ENCODE data around the gene TBX21.

Gene TBX21

DNA sequence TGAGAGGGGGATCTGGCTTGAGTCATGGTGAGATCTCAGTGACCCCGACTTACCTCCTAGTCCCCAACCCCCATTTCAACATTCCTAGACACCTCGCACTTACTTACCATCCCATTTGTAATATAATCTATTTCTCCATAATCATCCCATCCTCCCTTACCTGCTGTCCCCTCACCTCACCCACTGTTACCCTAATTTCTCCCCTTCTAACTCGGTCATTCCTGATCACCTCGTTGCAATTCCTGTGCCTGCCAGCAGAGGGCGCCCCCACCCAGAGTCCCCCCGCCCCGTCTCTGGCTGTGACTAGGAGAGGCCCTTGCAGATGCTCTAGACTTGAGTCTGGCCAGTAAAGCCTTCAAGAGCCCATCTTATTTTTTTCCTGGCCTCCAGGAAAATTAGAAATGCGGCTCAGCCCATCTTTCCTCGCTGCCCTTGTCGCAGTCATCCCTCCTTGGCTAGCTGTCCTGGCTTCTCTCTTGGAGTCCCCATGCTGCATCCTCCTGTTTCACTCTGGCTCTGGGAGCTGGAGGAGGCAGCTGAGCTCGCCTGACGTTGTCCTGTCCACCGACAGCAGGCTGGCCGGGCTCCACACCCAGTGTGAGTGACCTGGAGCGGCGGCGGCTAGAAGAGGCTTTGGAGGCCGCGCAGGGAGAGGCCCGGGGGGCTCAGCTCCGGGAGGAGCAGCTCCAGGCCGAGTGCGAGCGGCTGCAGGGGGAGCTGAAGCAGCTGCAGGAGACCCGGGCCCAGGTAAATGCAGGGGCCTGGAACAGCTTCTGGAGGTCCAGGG, 34.1 kb upstream of the TBX21 start:
- DNase-seq: no peak

DNA sequence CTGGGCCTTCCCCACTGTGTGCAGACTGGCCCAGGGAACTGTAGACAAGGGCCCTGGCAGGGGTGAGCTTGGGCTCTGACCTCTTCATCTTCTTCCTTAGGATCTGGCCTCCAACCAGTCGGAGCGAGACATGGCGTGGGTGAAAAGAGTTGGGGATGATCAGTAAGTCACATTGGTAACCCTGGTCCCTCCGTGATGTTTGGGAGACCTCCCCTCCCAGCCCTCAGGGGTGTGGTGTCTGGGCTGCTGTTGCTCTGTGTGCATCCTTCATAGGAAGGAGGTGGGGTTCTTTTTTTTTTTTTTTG, 33.5 kb upstream of the TBX21 start:
- no peak for DNase-seq

DNA sequence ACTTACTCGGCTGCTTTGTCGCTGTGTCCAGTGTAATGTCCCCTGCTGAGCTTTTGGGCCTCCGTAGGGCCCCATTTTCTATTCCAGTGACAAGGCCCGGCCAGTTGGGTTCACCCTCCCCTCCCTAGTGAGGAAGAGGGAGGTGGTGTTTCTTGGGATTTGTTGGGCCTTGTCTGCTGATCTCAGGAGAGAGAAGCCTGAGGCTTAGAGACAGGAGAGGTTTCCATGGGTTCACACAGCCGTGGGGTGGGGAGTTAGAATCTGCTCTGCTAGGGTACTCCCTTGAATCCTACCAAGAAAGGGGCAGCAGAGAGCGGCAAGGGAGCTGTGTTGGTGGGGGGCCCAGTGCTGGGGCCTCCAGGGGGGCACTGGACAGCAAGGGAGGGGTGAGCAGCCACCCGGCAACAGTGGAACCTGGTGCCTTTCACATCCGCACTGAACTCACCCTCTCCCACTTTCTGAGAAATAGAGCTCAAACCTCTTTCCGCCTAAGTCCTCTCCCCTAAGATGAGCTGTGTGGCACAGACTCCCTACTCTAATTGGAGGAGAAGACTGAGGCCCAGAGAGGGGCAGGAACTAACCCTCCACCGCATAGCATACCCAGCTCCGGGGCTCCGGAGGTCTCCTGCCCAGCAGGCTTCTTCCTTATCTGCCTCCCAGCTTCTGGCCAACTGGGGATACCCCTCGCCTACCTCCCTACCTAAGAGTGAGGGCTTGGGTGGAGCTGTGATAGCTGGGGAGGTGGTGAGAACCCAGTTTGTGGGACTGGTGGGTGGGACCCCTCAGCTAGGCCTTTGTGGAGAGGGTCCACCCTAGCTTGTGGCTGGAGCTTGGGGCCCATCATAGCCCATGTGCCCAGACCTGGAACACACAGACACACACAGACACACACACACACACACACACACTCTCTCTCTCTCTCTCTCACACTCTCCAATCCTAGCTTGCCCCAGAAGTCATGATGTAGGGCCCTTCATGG, 32.3 kb upstream of the TBX21 start:
- DNase-seq: no peak

DNA sequence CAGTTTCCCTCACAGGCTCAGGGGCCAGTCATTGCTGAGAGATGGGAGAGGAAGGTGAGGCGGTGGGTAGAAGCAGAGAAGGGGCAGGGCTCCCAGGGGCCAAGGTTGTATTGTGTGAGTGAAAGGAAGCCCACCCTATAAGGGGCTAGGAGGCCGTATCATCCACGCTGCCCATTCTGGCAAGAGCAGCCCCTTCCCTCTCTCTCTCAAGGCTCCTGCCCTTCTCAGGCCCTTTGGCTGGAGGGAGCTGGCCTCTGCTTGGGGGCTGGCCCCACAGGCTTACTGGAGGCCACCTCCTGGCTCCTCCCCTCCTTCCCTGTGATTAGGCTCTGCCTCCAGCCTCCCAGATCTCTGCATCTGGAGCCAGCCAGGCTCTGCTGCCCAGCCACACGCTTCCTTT, 31.4 kb upstream of the TBX21 start:
- DNase-seq: no peak

DNA sequence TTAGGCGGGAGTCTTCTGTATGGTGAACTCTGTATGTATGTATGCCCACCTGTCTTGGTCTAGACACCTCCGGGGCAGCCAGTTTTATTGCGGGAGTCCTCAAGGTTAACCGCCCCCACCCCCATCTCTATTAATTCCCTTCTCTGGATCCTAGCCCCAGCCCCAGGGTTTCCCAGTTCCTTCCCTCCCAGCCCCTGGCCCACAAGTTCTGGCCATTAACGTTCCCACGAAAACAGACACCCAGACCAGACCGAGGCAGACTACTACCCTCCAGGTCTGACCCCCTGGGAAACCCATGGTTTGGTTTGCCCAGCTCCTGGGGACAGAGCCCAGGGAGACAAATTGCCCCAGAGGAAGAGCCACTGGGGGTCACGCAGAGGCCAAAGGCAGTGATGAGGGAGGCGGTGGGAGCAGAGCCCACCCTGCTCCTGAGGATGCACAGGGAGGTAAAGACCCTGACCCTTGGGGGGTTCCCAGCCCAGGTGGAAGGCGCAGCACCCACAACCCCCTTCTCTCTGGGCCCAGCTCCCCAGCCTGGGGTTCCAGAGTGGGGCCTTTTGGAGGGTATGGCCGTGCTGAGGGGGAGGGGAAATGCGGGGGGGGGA, 30.5 kb upstream of the TBX21 start:
- DNase-seq: no peak

DNA sequence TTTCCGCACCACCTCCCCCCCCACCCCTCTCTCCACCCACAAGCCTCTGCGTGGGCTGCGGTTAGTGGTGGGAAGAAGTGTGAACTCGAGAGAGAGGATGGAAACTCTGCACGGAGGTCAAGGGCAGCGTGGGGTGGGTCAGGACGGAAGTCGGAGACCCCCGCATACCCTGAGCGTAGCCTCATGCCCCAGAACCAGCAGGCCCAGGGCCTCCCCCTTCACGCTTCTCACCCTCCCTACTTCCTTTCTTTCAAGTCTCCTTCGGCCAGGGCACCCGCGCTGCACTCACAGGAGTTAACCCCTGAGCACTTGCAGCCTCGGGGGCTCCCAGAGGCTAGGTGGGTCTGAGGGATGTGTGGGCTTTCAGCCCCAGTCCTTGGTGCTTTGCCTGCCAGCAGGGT, 29.8 kb upstream of the TBX21 start:
- DNase-seq: no peak

DNA sequence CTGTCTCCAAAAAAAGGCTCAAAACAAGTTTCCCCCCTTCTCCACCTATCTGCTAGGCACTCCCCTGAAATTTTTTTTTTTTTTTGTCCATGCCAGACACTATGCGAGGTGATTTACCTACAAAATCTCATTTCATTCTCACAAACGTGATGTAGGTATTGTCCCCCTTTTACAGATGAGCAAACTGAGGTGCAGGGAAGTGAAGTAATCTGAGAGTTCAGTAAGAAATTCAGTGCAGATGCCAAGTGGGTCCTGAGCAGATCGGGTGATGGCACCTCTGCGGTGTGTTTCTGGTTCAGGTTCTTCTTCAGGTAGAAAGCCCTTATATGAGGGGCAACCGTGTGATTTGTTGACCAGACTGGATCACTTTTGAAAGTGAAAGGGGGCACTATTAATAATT, 29.4 kb upstream of the TBX21 start:
- no peak for DNase-seq

DNA sequence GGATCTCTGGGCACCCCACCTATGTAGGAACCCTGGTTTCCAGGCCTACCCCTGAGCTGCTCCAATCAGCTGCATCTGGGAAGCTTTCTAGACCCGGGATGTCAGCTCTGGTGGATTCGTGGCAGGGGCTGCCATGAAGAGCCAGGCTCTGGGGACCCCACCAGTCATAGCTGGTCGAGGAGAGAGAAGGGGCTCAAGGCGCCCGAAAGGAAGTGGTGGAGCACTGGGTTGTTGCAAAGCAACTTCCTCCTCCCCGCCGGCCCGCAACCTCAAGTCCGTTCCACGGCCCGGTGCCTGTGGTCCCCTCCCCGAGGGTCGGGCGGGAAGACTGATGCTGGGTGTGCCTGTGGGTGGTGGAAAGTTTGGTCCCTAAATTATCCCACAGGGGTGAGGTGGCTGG, 28.9 kb upstream of the TBX21 start:
- no peak for DNase-seq

DNA sequence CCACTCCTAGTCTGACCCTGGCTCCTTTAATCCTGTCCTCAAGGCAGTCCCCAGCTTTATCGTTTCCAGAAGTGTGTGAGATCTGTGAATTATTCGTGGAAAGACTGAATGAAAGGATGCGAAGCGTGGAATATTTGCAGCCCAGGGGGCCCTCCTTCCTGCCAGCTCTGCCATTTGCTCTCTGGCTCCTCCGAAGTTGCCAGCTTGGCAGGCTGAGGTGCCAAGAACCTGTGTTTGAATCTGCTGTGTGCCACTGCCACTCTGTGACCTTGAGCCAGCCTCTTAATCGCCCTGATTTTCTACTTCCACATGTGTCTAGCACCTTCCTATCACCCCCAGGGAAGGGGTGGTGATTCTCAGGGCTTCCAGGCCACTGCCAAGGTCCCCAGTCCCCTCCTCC, 28.3 kb upstream of the TBX21 start:
- DNase-seq: no peak

DNA sequence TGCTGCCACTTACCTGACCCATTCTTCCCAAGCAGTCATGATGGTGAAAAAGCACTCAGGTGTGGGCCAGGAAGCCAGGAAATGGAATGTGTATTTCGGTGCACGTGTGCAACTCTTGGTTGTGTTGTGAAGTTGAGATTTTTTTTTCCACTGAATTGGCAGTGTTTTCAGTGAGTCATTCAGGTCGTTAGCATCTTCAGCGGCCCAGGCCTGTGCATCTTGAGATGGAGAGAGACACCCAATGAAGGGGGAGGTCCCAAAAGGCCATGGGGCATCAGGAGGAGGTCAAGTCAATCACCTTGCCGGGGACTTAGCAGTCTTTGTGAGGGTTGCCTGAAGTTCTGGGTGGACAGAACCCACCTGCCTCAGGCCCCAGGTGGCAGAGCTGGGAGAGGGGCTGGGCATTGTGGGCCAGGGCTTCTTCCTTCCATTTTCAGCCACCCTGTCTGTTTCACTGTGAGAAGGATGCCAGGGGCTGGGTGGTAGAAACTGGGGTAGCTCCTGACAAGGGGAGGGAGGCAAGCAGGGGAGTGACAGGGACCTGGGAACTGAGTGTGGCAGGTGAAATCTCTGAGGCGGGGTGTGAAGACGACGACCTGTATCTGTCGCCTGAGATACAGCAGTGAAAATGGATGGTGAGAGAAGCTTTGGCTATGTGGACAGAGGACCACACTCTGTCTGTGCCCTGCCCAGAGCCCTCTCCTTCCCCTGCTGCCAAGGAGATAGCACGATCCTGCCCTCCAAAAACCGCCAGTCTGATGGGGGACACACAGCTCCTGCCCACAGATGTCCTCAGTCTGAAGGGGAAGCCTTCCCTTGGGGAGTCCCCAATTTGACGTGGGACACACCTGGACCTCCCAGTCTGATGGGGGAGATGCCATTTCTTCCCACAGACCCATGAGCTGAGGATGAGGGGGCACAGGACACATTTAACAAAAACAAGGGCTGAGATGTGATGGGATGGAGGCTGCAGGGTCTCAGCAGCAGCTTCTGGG, 27.2 kb upstream of the TBX21 start:
- no peak for DNase-seq

DNA sequence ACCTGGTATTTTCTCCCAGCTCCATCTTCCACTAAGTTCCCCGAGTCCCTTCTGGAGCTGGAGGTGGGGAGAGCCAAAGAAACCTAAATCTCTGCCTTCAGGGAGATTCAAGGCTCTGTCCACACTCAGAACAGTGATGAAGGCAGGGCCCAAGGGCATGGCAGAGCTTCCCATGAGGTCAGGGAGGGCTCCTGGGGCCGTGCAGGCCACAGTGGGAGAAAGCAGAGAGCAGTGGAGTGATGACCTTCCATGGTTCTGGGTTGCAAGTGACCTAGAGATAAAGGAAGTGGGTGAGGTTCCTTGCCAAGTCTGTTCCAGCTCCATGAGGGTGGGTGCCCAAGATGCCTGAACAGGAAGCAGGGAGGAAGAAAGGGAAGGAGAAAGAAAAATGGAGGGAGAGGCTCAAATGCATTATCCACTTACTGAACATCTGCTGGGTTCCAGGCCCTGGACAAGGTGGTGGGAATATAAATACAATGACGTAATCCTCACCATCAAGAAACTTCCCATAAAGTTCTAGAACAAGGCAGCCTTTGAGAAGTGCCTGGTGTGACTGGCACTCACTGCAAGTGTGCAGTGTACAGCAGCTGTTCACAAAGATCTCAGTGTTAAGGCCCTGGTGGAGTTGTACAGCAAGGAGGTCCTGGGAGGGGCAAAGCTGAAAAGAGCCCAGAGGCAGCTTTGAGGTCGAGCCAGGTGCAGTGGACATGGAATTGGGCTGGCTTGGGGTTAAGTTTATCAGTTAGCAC, 25.8 kb upstream of the TBX21 start:
- DNase-seq: no peak

DNA sequence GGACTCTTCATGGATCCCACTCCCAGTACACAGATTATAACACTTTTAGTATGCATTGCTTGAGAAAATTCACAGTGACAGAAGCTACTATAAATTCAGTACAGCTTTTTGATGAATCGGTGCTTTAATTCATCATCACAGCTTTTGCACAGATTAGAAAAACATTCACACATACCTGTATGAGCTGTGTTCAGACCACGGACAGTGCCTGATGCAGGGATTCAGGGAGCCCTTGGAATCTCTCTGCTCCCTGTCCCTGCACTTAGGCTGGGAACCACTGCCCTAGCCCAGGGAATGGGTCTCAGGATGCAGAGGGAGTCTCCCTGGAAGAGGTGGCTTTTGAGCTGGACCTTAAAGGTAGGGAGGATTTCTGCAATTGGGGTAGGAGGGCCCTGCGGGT, 25.2 kb upstream of the TBX21 start:
- DNase-seq: no peak

DNA sequence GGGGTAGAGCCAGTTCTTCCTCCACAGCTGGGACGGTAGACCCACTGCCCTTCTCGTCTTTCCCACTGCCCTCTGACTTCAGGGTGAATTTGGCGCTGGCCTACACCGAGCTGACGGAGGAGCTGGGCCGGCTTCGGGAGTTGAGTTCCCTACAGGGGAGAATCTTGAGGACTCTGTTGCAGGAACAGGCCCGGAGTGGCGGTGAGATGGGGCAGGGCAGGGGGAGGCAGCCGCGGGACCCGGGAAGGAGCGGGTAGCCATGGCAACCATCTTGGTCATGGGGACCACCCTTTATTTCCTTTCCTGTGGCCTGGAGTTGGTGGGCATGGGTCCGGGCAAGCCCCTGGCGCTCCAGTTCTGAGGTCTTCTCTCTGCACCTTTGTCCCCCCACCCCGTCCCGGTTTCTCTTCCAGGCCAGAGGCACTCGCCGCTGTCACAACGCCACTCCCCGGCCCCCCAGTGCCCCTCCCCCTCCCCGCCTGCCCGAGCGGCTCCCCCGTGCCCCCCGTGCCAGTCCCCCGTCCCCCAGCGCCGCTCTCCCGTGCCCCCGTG, 24.6 kb upstream of the TBX21 start:
- no peak for DNase-seq

DNA sequence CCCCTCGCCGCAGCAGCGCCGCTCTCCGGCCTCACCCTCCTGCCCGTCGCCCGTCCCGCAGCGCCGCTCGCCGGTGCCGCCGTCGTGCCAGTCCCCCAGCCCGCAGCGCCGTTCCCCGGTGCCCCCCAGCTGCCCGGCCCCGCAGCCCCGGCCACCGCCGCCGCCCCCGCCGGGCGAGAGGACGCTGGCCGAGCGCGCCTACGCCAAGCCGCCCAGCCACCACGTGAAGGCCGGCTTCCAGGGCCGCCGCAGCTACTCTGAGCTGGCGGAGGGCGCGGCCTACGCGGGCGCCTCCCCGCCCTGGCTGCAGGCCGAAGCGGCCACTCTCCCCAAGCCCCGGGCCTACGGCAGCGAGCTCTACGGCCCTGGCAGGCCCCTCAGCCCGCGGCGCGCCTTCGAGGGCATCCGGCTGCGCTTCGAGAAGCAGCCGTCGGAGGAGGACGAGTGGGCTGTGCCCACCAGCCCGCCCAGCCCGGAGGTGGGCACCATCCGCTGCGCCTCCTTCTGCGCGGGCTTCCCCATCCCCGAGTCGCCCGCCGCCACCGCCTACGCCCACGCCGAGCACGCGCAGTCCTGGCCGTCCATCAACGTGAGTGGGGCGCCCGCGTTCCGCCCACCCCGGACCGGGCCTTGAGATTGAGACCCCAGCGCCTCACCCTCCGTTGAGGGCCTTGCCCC, 24.0 kb upstream of the TBX21 start:
- DNase-seq: no peak

DNA sequence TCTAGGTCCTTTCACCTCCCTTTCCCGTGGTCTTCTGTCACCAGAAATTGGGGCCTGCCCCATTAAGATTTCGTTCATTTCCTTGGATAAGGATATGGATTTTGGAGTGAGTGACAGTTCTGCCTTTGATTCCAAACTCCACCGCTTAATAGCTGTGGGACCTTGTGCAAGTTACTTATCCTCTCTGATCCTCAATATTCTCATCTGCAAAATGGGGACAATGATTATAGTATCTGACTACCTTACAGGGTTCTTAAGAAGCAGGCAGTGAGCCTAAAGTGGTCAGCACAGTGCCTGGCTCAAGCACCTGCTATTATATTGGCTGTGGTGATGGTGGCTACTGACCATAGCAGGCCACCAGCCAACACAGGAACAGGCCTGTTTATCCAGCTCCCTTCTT, 23.4 kb upstream of the TBX21 start:
- no peak for DNase-seq

DNA sequence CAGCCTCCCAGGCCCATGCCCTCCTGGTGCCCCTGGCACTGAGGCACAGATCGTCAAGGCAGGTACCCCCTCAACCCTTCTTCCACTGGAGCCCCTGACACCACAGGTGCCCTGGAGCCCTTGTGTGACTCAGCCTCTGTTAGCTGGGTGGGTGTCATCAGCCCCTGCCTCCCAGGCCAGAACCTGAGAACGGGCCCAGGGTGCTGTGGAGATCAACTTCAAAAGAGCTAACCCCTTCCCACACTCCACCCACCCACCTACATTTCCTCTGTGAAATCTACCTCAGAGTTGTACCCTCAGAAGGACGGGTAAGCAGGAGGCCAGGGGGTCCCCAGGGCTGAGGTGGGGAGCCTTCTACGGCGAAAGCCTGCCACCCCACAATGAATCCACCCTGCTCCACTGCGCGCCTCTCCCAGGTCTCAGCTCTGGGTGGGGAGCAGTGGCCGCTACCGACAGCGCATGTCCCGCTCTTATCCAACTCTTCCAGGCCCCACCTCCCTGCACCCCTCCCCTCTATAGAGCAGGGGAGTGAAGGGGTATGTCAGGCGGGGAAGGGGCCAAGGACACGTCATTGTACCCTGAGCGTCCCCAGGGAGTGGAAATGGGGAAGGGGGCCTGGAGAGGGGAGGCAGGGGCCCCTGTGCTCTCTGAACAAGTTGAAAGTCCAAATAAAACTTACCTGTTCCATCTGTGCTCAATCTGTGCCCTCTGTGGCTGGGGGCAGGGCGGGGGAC, 21.5 kb upstream of the TBX21 start:
- no peak for DNase-seq

DNA sequence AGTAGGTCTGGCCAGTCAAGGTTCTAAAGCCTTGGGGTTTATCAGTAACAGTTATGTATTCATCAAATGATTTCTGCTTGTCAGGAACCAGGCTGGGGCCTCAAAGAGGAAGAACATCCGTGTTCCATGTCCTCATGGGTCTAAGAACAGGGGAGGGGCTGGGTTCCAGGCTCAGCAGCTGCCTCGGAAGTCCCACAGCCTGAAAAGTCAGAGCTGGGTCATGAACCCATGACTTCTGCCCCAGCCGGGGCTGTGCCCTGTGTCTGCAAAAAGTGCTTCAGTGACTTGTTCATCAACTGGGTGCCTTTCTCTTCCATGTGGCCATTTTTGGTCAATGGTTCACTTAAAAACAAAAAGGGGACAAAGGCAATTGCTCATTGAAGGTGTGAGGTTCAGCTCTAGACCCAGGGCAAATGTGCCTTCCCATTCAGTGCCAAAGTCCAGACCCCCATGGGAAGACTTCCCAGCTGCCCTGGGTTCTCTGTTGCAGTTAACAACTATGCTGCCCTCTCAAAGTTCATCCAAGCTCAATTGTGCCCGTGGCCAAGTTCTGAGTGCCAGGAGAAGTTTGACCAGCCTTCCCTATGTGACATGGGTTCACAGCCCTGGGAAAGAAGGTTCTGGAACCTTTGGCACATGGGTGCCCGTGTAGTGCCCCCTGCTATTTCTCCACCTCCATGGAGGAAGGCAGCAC, 20.6 kb upstream of the TBX21 start:
- DNase-seq: no peak

DNA sequence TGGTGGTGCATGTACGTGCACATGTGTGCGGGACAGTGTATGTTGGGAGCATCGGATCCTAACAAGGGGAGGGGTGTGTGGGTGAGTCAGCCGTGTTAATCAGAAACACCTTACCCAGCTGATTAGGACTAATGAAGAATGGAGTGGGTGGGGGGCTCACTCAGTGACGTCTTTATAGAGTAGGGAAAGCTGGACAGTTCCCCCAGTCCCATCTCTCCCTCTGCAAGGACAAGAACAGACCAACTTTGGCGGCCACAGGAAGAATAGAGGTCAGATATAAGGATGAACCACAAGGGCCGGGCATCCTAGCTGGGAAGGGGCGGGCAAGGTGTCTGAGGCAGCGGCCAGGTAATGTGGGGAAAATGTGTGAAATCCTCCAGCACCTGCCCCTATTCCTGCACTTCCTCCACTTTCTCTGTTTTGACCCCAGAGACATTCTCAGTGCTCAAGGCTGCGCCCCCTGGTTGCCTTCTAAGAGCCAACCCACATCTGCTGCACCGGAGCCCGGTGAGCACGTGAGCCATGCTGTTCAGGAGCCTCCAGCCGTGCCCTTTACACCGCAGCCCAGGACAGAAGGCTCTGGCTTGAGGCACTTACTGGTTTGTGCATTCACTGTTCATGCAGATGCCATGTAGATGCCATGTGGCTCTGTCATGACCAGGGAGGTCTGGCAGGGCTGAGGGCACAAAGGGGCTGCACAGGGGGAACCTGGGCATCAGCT, 18.9 kb upstream of the TBX21 start:
- DNase-seq: no peak

All from amniotic stem cell (primary cell).